Adrenal gland (tissue), 12 donors: ENCODE results near the gene GPR45. TPM values are rescaled to one million over a fixed set of nuclear protein-coding genes. Genes with fewer than 3 reads are reported as not detected.

Experiments used
- DNase-seq, 7 donors: peaks; one replicate each; pipeline ENCODE4 v3.0.0-alpha.2; 2019 to 2020
- H3K27ac ChIP-seq, 5 donors: fragments of 200-600 bp; sonication (generic) in 4 of 5; 1 replicate in 3 of 5; 2 replicates in 2 of 5; pipeline versions ENCODE4 v1.5.1 to v1.8.0; 2016 to 2020; ENCODE audit warnings: mild to moderate bottlenecking in 1 of 5
- H3K27me3 ChIP-seq: fragments of 200-600 bp; 2 replicates; pipeline ENCODE4 v1.8.0; 2021
- H3K36me3 ChIP-seq, 2 donors: fragments of 200-600 bp; replicated peaks in 1 of 2; 1 replicate in 1 of 2; 2 replicates in 1 of 2; pipeline versions ENCODE4 v1.5.1 to v1.8.0; 2018 to 2022
- H3K4me1 ChIP-seq, 2 donors: fragments of 200-600 bp; replicated peaks in 1 of 2; 1 replicate in 1 of 2; 2 replicates in 1 of 2; pipeline versions ENCODE4 v1.5.1 to v1.8.0; 2018 to 2021
- H3K4me3 ChIP-seq, 4 donors: fragments of 200-600 bp; sonication (generic) in 3 of 4; one replicate each; pipeline ENCODE4 v1.5.1; 2016 to 2018
- H3K9me3 ChIP-seq, 3 donors: fragments of 200-600 bp; sonication (generic) in 1 of 3; replicated peaks in 1 of 3; 1 replicate in 2 of 3; 2 replicates in 1 of 3; pipeline versions ENCODE4 v1.5.1 to v1.8.0; 2016 to 2021
- POLR2A ChIP-seq, 2 donors: fragments of 450-650 bp; IDR thresholded peaks; one replicate each; pipeline ENCODE4 v1.6.1; 2017; ENCODE audit warnings: antibody characterized with exemption in 2 of 2, mild to moderate bottlenecking in 2 of 2, moderate library complexity in 1 of 2
- WGBS, 4 donors: extraction: QIAGEN DNeasy Blood & Tissue Kit in 2 of 4; methylation state at CpG; one replicate each; pipeline versions ENCODE4 v1.1.5 to v1.1.7; 2013 to 2017; 5-methylcytosine and 5-hydroxymethylcytosine counted together
- intact Hi-C, 2 donors: fragments of 100-400 bp; cut with DNase I; formaldehyde crosslinking; loops; one replicate each; pipeline versions ENCODE4 v1.14.1 to v1.15.0; 2022 to 2023
- polyA plus RNA-seq, 3 donors: library from polyadenylated mRNA; stranded (reverse); fragments of 200-250 nt in 2 of 3; fragments of 350-450 nt in 1 of 3; fragmentation: Illumina TruSeq in 1 of 3; extraction: RNeasy Lipid Tissue Mini Kit (QIAGEN cat#74804) in 1 of 3; gene quantifications; one replicate each; pipeline ENCODE4 v1.2.3, GENCODE V29; 2013 to 2014
- total RNA-seq, 9 donors: library from RNA; depleted of rRNA in 4 of 9; stranded (reverse); fragments of >200 nt in 4 of 9; fragments of 120-200 nt in 1 of 9; fragmentation: NEBNext Ultra II Directional in 1 of 9; extraction: Animal tissue kit (Norgen Biotek cat#: 25700) in 1 of 9; gene quantifications; one replicate each; pipeline versions ENCODE4 v1.1.0 to v1.2.4, GENCODE V29; 2013 to 2023
- TF ChIP-seq, protein P1 (sequence below), 6 experiments: fragments of 450-650 bp in 4 of 6; fragments of 200-600 bp in 2 of 6; sonication (generic) in 1 of 6; IDR thresholded peaks; 1 replicate in 5 of 6; 2 replicates in 1 of 6; pipeline versions ENCODE4 v1.5.1 to v1.8.0; 2016 to 2021; ENCODE audit warnings: antibody characterized with exemption in 6 of 6, mild to moderate bottlenecking in 2 of 6, moderate library complexity in 1 of 6
- donor health status: healthy with polysubstance abuse.
- donor health status: Bipolar disorder and iron deficiency.
- donor health status: DM: yes; HTN: yes; CAD: no.
- donor health status: DM: no; HTN: no; CAD: no.
- donor health status: DM: no; HTN: no; CAD: no.
- donor health status: DM: yes; HTN: yes; CAD: no.

The GPR45 gene
- total and polyA plus RNA-seq, 12 donors: 0.14 TPM; not detected in 11

- no peak overlapping the region for H3K4me3 ChIP-seq
- H3K9me3 ChIP-seq: no peaks in the 10 kb centered on the region
- no peak for TF ChIP-seq POLR2A (IDR thresholded peaks at IDR 0.05)
- TF ChIP-seq, protein P1, sequence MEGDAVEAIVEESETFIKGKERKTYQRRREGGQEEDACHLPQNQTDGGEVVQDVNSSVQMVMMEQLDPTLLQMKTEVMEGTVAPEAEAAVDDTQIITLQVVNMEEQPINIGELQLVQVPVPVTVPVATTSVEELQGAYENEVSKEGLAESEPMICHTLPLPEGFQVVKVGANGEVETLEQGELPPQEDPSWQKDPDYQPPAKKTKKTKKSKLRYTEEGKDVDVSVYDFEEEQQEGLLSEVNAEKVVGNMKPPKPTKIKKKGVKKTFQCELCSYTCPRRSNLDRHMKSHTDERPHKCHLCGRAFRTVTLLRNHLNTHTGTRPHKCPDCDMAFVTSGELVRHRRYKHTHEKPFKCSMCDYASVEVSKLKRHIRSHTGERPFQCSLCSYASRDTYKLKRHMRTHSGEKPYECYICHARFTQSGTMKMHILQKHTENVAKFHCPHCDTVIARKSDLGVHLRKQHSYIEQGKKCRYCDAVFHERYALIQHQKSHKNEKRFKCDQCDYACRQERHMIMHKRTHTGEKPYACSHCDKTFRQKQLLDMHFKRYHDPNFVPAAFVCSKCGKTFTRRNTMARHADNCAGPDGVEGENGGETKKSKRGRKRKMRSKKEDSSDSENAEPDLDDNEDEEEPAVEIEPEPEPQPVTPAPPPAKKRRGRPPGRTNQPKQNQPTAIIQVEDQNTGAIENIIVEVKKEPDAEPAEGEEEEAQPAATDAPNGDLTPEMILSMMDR (IDR thresholded peaks at IDR 0.05): peak in 1 of 6 experiments; percentile 11
- peak; percentile 64 to 79 (median 67) for DNase-seq
- peak overlapping the region in 4 of 5 donors; percentile 15 to 77 (median 42) for H3K27ac ChIP-seq
- peaks cover 0 to 56% of the 10 kb centered on the region in 2 donors for H3K36me3 ChIP-seq
- peaks cover 3 to 27% of the 10 kb centered on the region in 2 donors for H3K4me1 ChIP-seq
- H3K27me3 ChIP-seq: no peaks in the 10 kb centered on the region
- intact Hi-C loops: no loop called here
- 41 to 62% (median 42%) methylated on average over 8 to 9 of the region's 9 CpGs for WGBS, 4 donors
Measured at GRCh38 chr2:105272176-105272575, 30.6 kb downstream of the GPR45 start.

DNA sequence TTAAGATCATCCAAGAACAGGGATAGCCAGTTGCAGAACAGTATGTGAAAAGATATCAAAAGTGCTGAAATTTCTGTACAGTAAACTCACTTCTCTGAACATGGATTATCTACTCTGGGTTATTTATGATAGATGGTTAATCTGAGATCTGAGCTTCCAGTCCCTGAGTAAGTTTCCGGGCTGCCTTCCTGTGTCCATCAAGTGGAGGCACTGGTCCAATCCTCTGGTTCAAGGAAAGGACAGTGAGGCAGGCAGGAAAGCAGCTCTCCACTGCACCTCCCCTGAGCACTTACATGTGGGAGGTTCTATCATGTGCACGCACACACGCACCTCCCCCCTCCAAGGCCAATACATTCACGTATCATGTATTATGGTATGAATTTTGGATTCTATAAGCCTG lies 32.5 kb downstream of the GPR45 start:
- WGBS, 4 donors: 24 to 51% (median 37%) methylated on average over 4 of the region's 4 CpGs
- H3K9me3 ChIP-seq: no peaks in the 10 kb centered on the region
- H3K4me1 ChIP-seq: peaks cover 3 to 27% of the 10 kb centered on the region in 2 donors
- peaks cover 0 to 52% of the 10 kb centered on the region in 2 donors for H3K36me3 ChIP-seq
- intact Hi-C loops: no loop called here
- peak; percentile 65 to 86 (median 82) for DNase-seq
- no peak overlapping the region for H3K4me3 ChIP-seq
- peak overlapping the region in 2 of 5 donors; percentile 23 to 49 for H3K27ac ChIP-seq
- H3K27me3 ChIP-seq: no peaks in the 10 kb centered on the region
- TF ChIP-seq, protein P1 (IDR thresholded peaks at IDR 0.05): no peak
- no peak for TF ChIP-seq POLR2A (IDR thresholded peaks at IDR 0.05)

DNA sequence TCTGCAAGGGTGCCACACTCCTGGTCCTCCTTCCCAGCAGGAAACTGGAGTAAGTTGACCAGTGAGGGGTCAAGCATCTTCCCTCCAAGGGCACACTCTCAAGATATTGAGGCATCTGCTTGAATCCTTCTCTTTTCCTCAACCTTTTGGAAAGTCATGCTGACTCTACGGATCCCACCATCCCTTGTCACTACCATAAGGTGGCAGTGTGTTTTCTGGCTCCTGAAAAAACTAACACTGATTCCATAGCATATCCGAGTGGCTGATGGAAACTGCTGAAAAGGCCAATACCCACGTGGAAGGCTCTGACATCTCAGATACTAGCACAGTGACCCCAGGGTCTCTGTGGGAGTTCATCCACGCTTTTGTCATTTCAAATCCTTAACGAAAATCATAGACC lies 37.1 kb downstream of the GPR45 start:
- H3K36me3 ChIP-seq: peaks cover 0 to 59% of the 10 kb centered on the region in 2 donors

DNA sequence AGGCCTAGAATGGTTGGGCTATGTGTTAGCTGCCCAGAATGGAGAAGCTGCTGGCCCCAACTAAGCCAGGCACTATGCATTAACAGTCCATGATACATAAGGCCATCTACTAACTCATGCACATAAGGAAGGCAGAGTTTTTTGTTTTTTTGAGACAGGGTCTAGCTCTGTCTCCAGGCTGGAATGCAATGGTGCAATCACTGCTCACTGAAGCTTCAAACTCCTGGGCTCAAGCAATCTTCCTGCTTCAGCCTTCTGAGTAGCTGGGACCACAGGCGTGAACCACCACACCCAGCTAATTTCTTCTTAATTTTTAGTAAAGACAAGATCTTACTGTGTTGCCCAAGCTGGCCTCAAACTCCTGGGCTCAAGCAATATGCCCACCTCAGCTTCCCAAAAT lies 37.6 kb downstream of the GPR45 start:
- no peaks in the 10 kb centered on the region for H3K27me3 ChIP-seq
- no peaks in the 10 kb centered on the region for H3K9me3 ChIP-seq
- no peak for DNase-seq
- WGBS, 4 donors: 71 to 100% (median 98%) methylated on average over 1 of the region's 1 CpG
- no peak for TF ChIP-seq POLR2A (IDR thresholded peaks at IDR 0.05)
- TF ChIP-seq, protein P1 (IDR thresholded peaks at IDR 0.05): no peak
- no peak overlapping the region for H3K4me3 ChIP-seq
- H3K27ac ChIP-seq: no peak overlapping the region
- H3K36me3 ChIP-seq: peaks cover 0 to 63% of the 10 kb centered on the region in 2 donors
- H3K4me1 ChIP-seq: peaks cover 0 to 3% of the 10 kb centered on the region in 2 donors
- intact Hi-C loops: no loop called here

More for the DNA sequence above, 37.1 kb downstream of the GPR45 start:
- DNase-seq: no peak
- TF ChIP-seq, protein P1 (IDR thresholded peaks at IDR 0.05): no peak
- no peak for TF ChIP-seq POLR2A (IDR thresholded peaks at IDR 0.05)
- WGBS, 4 donors: 70 to 89% (median 82%) methylated on average over 5 of the region's 5 CpGs
- Histone ChIP-seq H3K4me1 (peaks cover 0 to 8% of the 10 kb centered on the region in 2 donors), H3K9me3 (no peaks in the 10 kb centered on the region), H3K27me3 (no peaks in the 10 kb centered on the region), H3K27ac (no peak overlapping the region), H3K4me3 (no peak overlapping the region)
- intact Hi-C loops: no loop called here
